Measurements from ENCODE around the gene CCDC136.

DNA sequence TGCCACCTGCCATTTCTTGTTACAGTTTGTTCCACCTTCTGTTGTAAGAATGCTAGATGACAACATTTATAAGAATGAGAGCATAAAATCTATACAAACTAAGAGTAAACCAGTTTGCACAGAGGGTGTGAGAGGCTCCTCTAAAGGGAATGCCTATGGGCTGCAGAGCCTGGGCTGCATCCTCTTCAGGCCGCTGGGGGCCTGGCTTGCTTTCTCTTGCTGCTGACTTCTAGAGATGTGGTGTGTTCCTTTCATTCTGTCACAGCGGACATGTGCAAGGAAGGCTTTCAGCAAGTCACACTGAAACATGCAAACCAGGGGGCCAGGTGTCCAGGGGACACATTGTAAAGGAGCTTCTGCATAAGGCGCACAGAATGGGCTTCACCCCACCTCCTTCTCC lies 63.8 kb downstream of the CCDC136 start:
- no peak for TF ChIP-seq EGR1 (IDR thresholded peaks at IDR 0.05)
- no peak for TF ChIP-seq TAF1 (IDR thresholded peaks at IDR 0.05; ENCODE audit: low read depth)
- TF ChIP-seq, protein P1, sequence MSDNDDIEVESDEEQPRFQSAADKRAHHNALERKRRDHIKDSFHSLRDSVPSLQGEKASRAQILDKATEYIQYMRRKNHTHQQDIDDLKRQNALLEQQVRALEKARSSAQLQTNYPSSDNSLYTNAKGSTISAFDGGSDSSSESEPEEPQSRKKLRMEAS (IDR thresholded peaks at IDR 0.05) = no peak
- TF ChIP-seq EP300 (IDR thresholded peaks at IDR 0.05; ENCODE audit: borderline replicate concordance) = no peak
- no peak for TF ChIP-seq CEBPB (IDR thresholded peaks at IDR 0.05)
- no peak for TF ChIP-seq YY1 (IDR thresholded peaks at IDR 0.05; ENCODE audit: low read depth)
